Stimulated activated CD8-positive, alpha-beta memory T cell treated with anti-CD3 and anti-CD28 coated beads, Interleukin-2, amount 100 ng/mL, for 48 hours (primary cell): ENCODE measurements around the gene HMGB4.

Source experiments
- DNase-seq, 2 donors: peaks; one replicate each; pipeline ENCODE4 v3.0.0-alpha.2; 2020; ENCODE audit warnings: low read depth in 2 of 2

Gene HMGB4

GRCh38 chr1:33848205-33848937, 15.5 kb upstream of the HMGB4 start:
- DNase-seq, result no peak

GRCh38 chr1:33849211-33849610, 14.7 kb upstream of the HMGB4 start:
- no peak for DNase-seq

- DNase-seq, result no peak
These were observed 13.4 kb upstream of the HMGB4 start for GRCh38 chr1:33850481-33850880.

GRCh38 chr1:33852711-33853110, 11.2 kb upstream of the HMGB4 start:
- DNase-seq, result no peak

- no peak for DNase-seq
These were observed 10.4 kb upstream of the HMGB4 start for GRCh38 chr1:33853431-33853830.

GRCh38 chr1:33854091-33854490, 9.8 kb upstream of the HMGB4 start:
- DNase-seq, result no peak

- no peak for DNase-seq
These were observed 3.2 kb upstream of the HMGB4 start for GRCh38 chr1:33860671-33861070.

- no peak for DNase-seq
These were observed 846 bp downstream of the HMGB4 start for GRCh38 chr1:33864460-33865389.

- no peak for DNase-seq
These were observed 2.4 kb downstream of the HMGB4 start for GRCh38 chr1:33866281-33866680.

- no peak for DNase-seq
These were observed 3.8 kb downstream of the HMGB4 start for GRCh38 chr1:33867684-33868083.

- DNase-seq, result no peak
These were observed 8.4 kb downstream of the HMGB4 start for GRCh38 chr1:33872275-33872674.

- no peak for DNase-seq
These were observed 8.8 kb downstream of the HMGB4 start for GRCh38 chr1:33872683-33873082.

- DNase-seq, result no peak
These were observed 10.8 kb downstream of the HMGB4 start for GRCh38 chr1:33874636-33875035.

GRCh38 chr1:33875862-33876261, 12.0 kb downstream of the HMGB4 start:
- no peak for DNase-seq

GRCh38 chr1:33876970-33877650, 13.2 kb downstream of the HMGB4 start:
- DNase-seq, result no peak

- no peak for DNase-seq
These were observed 14.5 kb downstream of the HMGB4 start for GRCh38 chr1:33878392-33878791.

- DNase-seq, result no peak
These were observed 16.4 kb downstream of the HMGB4 start for GRCh38 chr1:33880305-33880704.

- DNase-seq, result no peak
These were observed 22.6 kb downstream of the HMGB4 start for GRCh38 chr1:33886496-33886895.

- DNase-seq, result no peak
These were observed 29.4 kb downstream of the HMGB4 start for GRCh38 chr1:33893147-33893830.

- no peak for DNase-seq
These were observed 31.5 kb downstream of the HMGB4 start for GRCh38 chr1:33895396-33895795.

GRCh38 chr1:33895976-33896375, 32.1 kb downstream of the HMGB4 start:
- no peak for DNase-seq
